T-helper 17 cell (primary cell): ENCODE data around the gene BRPF1. TPM values are rescaled to one million over a fixed set of nuclear protein-coding genes. Genes with fewer than 3 reads are reported as not detected.
"Not testable (repeated sequence)": the region's sequence is repeated elsewhere in the genome, so short reads cannot be mapped to it uniquely, and the experiment has no call there.

ENCODE experiments used
- ATAC-seq: fragments of 150-1000 bp; cut with Tn5 transposase; 2 replicates; pipeline ENCODE4 v1.10.0; 2021; ENCODE audit warnings: mild to moderate bottlenecking, moderate library complexity
- DNase-seq, 3 donors: peaks; one replicate each; pipeline versions ENCODE4 v3.0.0 to v3.0.0-alpha.2; 2020 to 2021
- H3K9me3 ChIP-seq: one replicate; pipeline ENCODE4 v1.7.0; 2013; ENCODE audit warnings: low read length, mild to moderate bottlenecking; ENCODE audit not compliant: control insufficient read depth, poor library complexity, severe bottlenecking
- H3K27ac Mint-ChIP-seq: one replicate; pipeline ENCODE4 v1.8.0; 2022; ENCODE audit warnings: mild to moderate bottlenecking, moderate library complexity, mixed read lengths
- H3K27me3 Mint-ChIP-seq: one replicate; pipeline ENCODE4 v1.8.0; 2022; ENCODE audit warnings: mixed read lengths
- H3K36me3 Mint-ChIP-seq: one replicate; pipeline ENCODE4 v1.8.0; 2022; ENCODE audit warnings: low read depth, mixed read lengths
- H3K4me1 Mint-ChIP-seq: one replicate; pipeline ENCODE4 v1.8.0; 2022; ENCODE audit warnings: mild to moderate bottlenecking, mixed read lengths
- H3K4me3 Mint-ChIP-seq: one replicate; pipeline ENCODE4 v1.8.0; 2022; ENCODE audit warnings: mild to moderate bottlenecking, moderate library complexity, mixed read lengths
- total RNA-seq, 4 donors: library from RNA in 2 of 4; stranded (reverse) in 2 of 4; gene quantifications; one replicate each; pipeline ENCODE4 v1.2.3 and lab custom pipeline; 2022 to 2026

The BRPF1 gene
- total RNA-seq, 2 donors from 2014 or later = 31.8 to 41.0 TPM

GRCh38 chr3:9770276-9770812, 38.8 kb downstream of the BRPF1 start:
- no peaks in the 10 kb centered on the region for H3K9me3 ChIP-seq
- DNase-seq = no peak
- peaks cover 36% of the 10 kb centered on the region for H3K4me1 Mint-ChIP-seq
- H3K4me3 Mint-ChIP-seq = peak overlapping the region; percentile 69
- no peak overlapping the region for H3K27ac Mint-ChIP-seq
- H3K27me3 Mint-ChIP-seq = no peaks in the 10 kb centered on the region
- ATAC-seq = no peak
- H3K36me3 Mint-ChIP-seq = no peaks in the 10 kb centered on the region

GRCh38 chr3:9771007-9771406, 39.5 kb downstream of the BRPF1 start:
- H3K27ac Mint-ChIP-seq, H3K36me3 Mint-ChIP-seq, ATAC-seq, H3K27me3 Mint-ChIP-seq, DNase-seq, H3K9me3 ChIP-seq: not testable (repeated sequence)
- Mint-ChIP-seq H3K4me1 (peaks cover 37% of the 10 kb centered on the region), H3K4me3 (peak overlapping the region; percentile 69)

- ATAC-seq (no peak), DNase-seq (no peak)
- Mint-ChIP-seq H3K4me1 (peaks cover 36% of the 10 kb centered on the region), H3K27me3 (no peaks in the 10 kb centered on the region), H3K27ac (no peak overlapping the region), H3K36me3 (no peaks in the 10 kb centered on the region), H3K4me3 (no peak overlapping the region)
- H3K9me3 ChIP-seq = no peaks in the 10 kb centered on the region
These were observed 45.6 kb downstream of the BRPF1 start for GRCh38 chr3:9776896-9777693.

GRCh38 chr3:9777694-9778021, 46.1 kb downstream of the BRPF1 start:
- Mint-ChIP-seq H3K4me3 (no peak overlapping the region), H3K27ac (no peak overlapping the region), H3K4me1 (peaks cover 37% of the 10 kb centered on the region), H3K27me3 (no peaks in the 10 kb centered on the region), H3K36me3 (no peaks in the 10 kb centered on the region)
- DNase-seq = no peak
- no peak for ATAC-seq
- no peaks in the 10 kb centered on the region for H3K9me3 ChIP-seq

GRCh38 chr3:9778143-9779074, 46.9 kb downstream of the BRPF1 start:
- peaks cover 3% of the 10 kb centered on the region for H3K36me3 Mint-ChIP-seq
- H3K4me3 Mint-ChIP-seq = no peak overlapping the region
- H3K4me1 Mint-ChIP-seq = peaks cover 37% of the 10 kb centered on the region
- DNase-seq = no peak
- no peaks in the 10 kb centered on the region for H3K9me3 ChIP-seq
- no peak overlapping the region for H3K27ac Mint-ChIP-seq
- no peaks in the 10 kb centered on the region for H3K27me3 Mint-ChIP-seq
- ATAC-seq = no peak

GRCh38 chr3:9779075-9779593, 47.6 kb downstream of the BRPF1 start:
- H3K4me3 Mint-ChIP-seq = peak overlapping the region; percentile 15
- peak overlapping the region; percentile 88 for H3K27ac Mint-ChIP-seq
- H3K9me3 ChIP-seq = no peaks in the 10 kb centered on the region
- no peak for DNase-seq
- peaks cover 37% of the 10 kb centered on the region for H3K4me1 Mint-ChIP-seq
- no peaks in the 10 kb centered on the region for H3K27me3 Mint-ChIP-seq
- H3K36me3 Mint-ChIP-seq = peaks cover 3% of the 10 kb centered on the region
- no peak for ATAC-seq

- DNase-seq (no peak), ATAC-seq (peak; percentile 80)
- peaks cover 37% of the 10 kb centered on the region for H3K4me1 Mint-ChIP-seq
- peak overlapping the region; percentile 77 for H3K4me3 Mint-ChIP-seq
- H3K36me3 Mint-ChIP-seq = peaks cover 3% of the 10 kb centered on the region
- H3K27ac Mint-ChIP-seq = peak overlapping the region; percentile 88
- H3K9me3 ChIP-seq = no peaks in the 10 kb centered on the region
- no peaks in the 10 kb centered on the region for H3K27me3 Mint-ChIP-seq
These were observed 48.4 kb downstream of the BRPF1 start for GRCh38 chr3:9779721-9780457.

- DNase-seq (no peak), ATAC-seq (no peak)
- H3K9me3 ChIP-seq = no peaks in the 10 kb centered on the region
- Mint-ChIP-seq H3K27ac (peak overlapping the region; percentile 88), H3K4me1 (peaks cover 36% of the 10 kb centered on the region), H3K27me3 (no peaks in the 10 kb centered on the region), H3K36me3 (peaks cover 5% of the 10 kb centered on the region), H3K4me3 (peak overlapping the region; percentile 77)
These were observed 48.9 kb downstream of the BRPF1 start for GRCh38 chr3:9780458-9780812.

GRCh38 chr3:9780910-9781309, 49.4 kb downstream of the BRPF1 start:
- DNase-seq = no peak
- Mint-ChIP-seq H3K4me3 (peak overlapping the region; percentile 77), H3K4me1 (peaks cover 36% of the 10 kb centered on the region), H3K27me3 (no peaks in the 10 kb centered on the region), H3K36me3 (peaks cover 7% of the 10 kb centered on the region), H3K27ac (peak overlapping the region; percentile 88)
- no peaks in the 10 kb centered on the region for H3K9me3 ChIP-seq
- ATAC-seq = no peak

- Mint-ChIP-seq H3K27ac (peak overlapping the region; percentile 88), H3K4me1 (peaks cover 33% of the 10 kb centered on the region), H3K4me3 (no peak overlapping the region), H3K27me3 (no peaks in the 10 kb centered on the region), H3K36me3 (peaks cover 7% of the 10 kb centered on the region)
- DNase-seq (no peak), ATAC-seq (no peak)
- H3K9me3 ChIP-seq = no peaks in the 10 kb centered on the region
These were observed 50.0 kb downstream of the BRPF1 start for GRCh38 chr3:9781551-9781950.

GRCh38 chr3:9781978-9782603, 50.6 kb downstream of the BRPF1 start:
- peaks cover 32% of the 10 kb centered on the region for H3K4me1 Mint-ChIP-seq
- no peak overlapping the region for H3K4me3 Mint-ChIP-seq
- H3K27me3 Mint-ChIP-seq = no peaks in the 10 kb centered on the region
- peaks cover 7% of the 10 kb centered on the region for H3K36me3 Mint-ChIP-seq
- no peak for ATAC-seq
- H3K27ac Mint-ChIP-seq = peak overlapping the region; percentile 88
- H3K9me3 ChIP-seq = no peaks in the 10 kb centered on the region
- DNase-seq = no peak

GRCh38 chr3:9782770-9783169, 51.2 kb downstream of the BRPF1 start:
- Mint-ChIP-seq H3K36me3 (peaks cover 10% of the 10 kb centered on the region), H3K4me3 (no peak overlapping the region), H3K4me1 (peaks cover 35% of the 10 kb centered on the region), H3K27ac (peak overlapping the region; percentile 88), H3K27me3 (no peaks in the 10 kb centered on the region)
- peak; percentile 47 for ATAC-seq
- H3K9me3 ChIP-seq = no peaks in the 10 kb centered on the region
- DNase-seq = no peak
